Astrocyte (in vitro differentiated cells and primary cell): Measurements from ENCODE around the gene C5.

ENCODE experiments used
- CTCF ChIP-seq: IDR thresholded peaks from 2 replicates; pipeline ENCODE4 v1.5.1; 2011; ENCODE audit warnings: low read depth, mild to moderate bottlenecking, inconsistent platforms, low read length, moderate library complexity; ENCODE audit not compliant: insufficient read depth
- EZH2 ChIP-seq: IDR thresholded peaks from 2 replicates; pipeline ENCODE4 v1.6.1; 2012; ENCODE audit warnings: mild to moderate bottlenecking, low read length, inconsistent platforms; ENCODE audit not compliant: insufficient read depth

GRCh38 chr9:120916991-120917880 lies 132.8 kb downstream of the C5 start:
- TF ChIP-seq CTCF (no peak), EZH2 (no peak)
